B cell (primary cell): ENCODE data around the gene GJC1.
"Not testable (repeated sequence)": the region's sequence is repeated elsewhere in the genome, so short reads cannot be mapped to it uniquely, and the experiment has no call there.

ENCODE experiments used
- CTCF ChIP-seq: fragments of 200-600 bp; IDR thresholded peaks from one replicate; pipeline ENCODE4 v1.8.0; 2022; ENCODE audit warnings: antibody characterized with exemption, mild to moderate bottlenecking
- EZH2 ChIP-seq: IDR thresholded peaks from 2 replicates; pipeline ENCODE4 v1.6.1; 2012; ENCODE audit warnings: borderline replicate concordance, low read depth, mild to moderate bottlenecking, moderate library complexity, low read length; ENCODE audit not compliant: insufficient read depth, poor library complexity, severe bottlenecking

GRCh38 chr17:44755180-44755579 is 74.9 kb downstream of the GJC1 start:
- TF ChIP-seq CTCF, EZH2: not testable (repeated sequence)
